WTC11 (cell line): Measurements from ENCODE around the gene IMP3. TPM values are rescaled to one million over a fixed set of nuclear protein-coding genes. Genes with fewer than 3 reads are reported as not detected.

Experiments used
- ATAC-seq: fragments of 200-7000 bp; cut with Tn5 transposase; 2 replicates; pipeline ENCODE4 v1.10.0; 2021; ENCODE audit warnings: mild to moderate bottlenecking, moderate library complexity
- CTCF ChIA-PET: fragments of 300-600 bp; sonication (Branson Sonifier 250); formaldehyde crosslinking; loops from one replicate; lab custom pipeline; 2021; ENCODE audit warnings: antibody characterized with exemption; lab: Charles Lee
- POLR2A ChIA-PET: fragments of 350-600 bp; sonication (Branson Sonifier 250); formaldehyde crosslinking; loops from one replicate; lab custom pipeline; 2021; ENCODE audit warnings: antibody characterized with exemption; lab: Charles Lee
- DNase-seq: peaks from one replicate; pipeline ENCODE4 v3.0.0; 2021; ENCODE audit warnings: low spot score
- H3K27ac Mint-ChIP-seq: 2 replicates; pipeline ENCODE4 v1.8.0; 2021; ENCODE audit warnings: mixed read lengths
- H3K27me3 Mint-ChIP-seq: 2 replicates; pipeline ENCODE4 v1.8.0; 2021; ENCODE audit warnings: low read depth, mild to moderate bottlenecking, moderate library complexity, mixed read lengths
- H3K36me3 Mint-ChIP-seq: 2 replicates; pipeline ENCODE4 v1.8.0; 2021; ENCODE audit warnings: mixed read lengths
- H3K4me1 Mint-ChIP-seq: 2 replicates; pipeline ENCODE4 v1.8.0; 2022; ENCODE audit warnings: mixed read lengths
- H3K4me3 Mint-ChIP-seq: 2 replicates; pipeline ENCODE4 v1.8.0; 2021; ENCODE audit warnings: mild to moderate bottlenecking, moderate library complexity, mixed read lengths
- H3K9me3 Mint-ChIP-seq: 2 replicates; pipeline ENCODE4 v1.8.0; 2021; ENCODE audit warnings: mixed read lengths
- CREB1 ChIP-seq: sonication (generic); formaldehyde crosslinking; IDR thresholded peaks from 2 replicates; pipeline ENCODE4 v1.8.0; 2023; ENCODE audit warnings: mild to moderate bottlenecking, missing genetic modification reagents
- GABPB1 ChIP-seq: sonication (generic); formaldehyde crosslinking; IDR thresholded peaks from 2 replicates; pipeline ENCODE4 v1.8.1; 2023; ENCODE audit warnings: mild to moderate bottlenecking, missing genetic modification reagents
- HMGA2 ChIP-seq: fragments of 250-450 bp; sonication (Bioruptor Pico); IDR thresholded peaks from 2 replicates; pipeline ENCODE4 v1.4.0; 2021; ENCODE audit warnings: mild to moderate bottlenecking, moderate library complexity
- MAX ChIP-seq: sonication (generic); formaldehyde crosslinking; IDR thresholded peaks from 2 replicates; pipeline ENCODE4 v1.8.0; 2022; ENCODE audit warnings: mild to moderate bottlenecking, missing genetic modification reagents
- total RNA-seq: library from RNA; stranded (reverse); gene quantifications from 3 replicates; pipeline ENCODE4 v1.2.3, GENCODE V29; 2021
- TF ChIP-seq, protein P1 (sequence below): fragments of 250-450 bp; sonication (Bioruptor Pico); IDR thresholded peaks from 2 replicates; pipeline ENCODE4 v1.9.0; 2021; ENCODE audit warnings: mild to moderate bottlenecking
- TF ChIP-seq, protein P2 (sequence below): sonication (generic); formaldehyde crosslinking; IDR thresholded peaks from 2 replicates; pipeline ENCODE4 v1.8.0; 2022; ENCODE audit warnings: missing genetic modification reagents

The IMP3 gene
- total RNA-seq, 1 experiment from 2014 or later = 107 TPM

DNA sequence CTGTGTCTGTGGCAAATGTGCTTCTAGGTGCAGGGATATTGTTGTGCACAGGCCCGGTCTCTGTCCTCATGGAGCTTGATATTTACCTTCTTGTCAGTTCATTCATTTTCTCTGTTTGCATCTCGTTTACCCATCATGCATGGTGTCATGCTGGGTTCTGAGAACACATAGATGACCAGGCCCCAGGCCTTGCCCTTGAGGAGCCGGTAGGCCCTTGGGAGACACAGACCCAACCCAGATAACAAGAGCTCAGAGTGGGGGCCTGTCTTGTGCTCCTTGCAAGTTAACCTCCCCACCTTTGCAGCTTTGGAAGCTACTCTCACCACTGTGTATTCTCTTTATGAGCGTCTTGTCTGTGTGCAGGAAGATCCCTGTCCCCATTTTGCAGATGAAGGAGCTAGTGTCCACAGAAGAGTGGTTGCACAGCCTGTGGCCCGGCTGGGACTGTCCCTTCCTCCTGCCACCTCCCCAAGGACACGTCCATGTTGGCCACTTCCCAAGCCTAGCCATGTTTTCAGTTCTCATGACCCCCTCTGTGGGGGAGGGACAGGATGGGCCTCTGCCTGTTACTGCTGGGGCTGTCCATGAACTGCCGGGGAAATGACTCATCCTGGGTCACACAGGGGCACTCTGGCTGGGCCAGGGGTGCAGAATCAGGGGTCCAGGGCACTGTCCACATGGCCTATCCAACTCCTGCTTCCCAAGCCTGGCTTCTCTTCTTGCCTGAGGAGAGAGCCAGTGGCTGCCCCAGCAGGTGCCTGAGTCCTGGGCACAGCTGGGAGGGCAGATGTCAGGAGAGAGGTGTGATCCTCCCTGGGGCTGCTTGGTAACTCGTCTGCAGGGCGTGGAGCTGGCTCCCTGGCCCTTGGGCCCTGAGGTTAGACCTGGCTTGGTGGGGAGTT lies 11.1 kb upstream of the IMP3 start:
- Mint-ChIP-seq H3K4me3 (peak overlapping the region; percentile 91), H3K4me1 (peaks cover 58% of the 10 kb centered on the region), H3K36me3 (peaks cover 15% of the 10 kb centered on the region), H3K27ac (peak overlapping the region; percentile 77), H3K27me3 (peaks cover 9% of the 10 kb centered on the region), H3K9me3 (no peaks in the 10 kb centered on the region)
- ChIA-PET CTCF (interaction anchor here (1.0 to 1.2 kb wide), 2 partner anchors 36 to 72 kb away, joined by 3 to 4 read pairs; partner anchors contain the start of gene PTPN9), POLR2A (interaction anchor here (0.7 to 1.2 kb wide), 4 partner anchors 11 to 283 kb away, joined by 3 to 5 read pairs (median 4); partner anchors contain the start of gene IMP3)
- no peak for ATAC-seq
- TF ChIP-seq GABPB1 (CRISPR knock-in tag) (peak; percentile 16; the same call in 1 of the 2 replicates), HMGA2 (CRISPR knock-in tag) (no peak)
- DNase-seq = no peak

- Mint-ChIP-seq H3K9me3 (no peaks in the 10 kb centered on the region), H3K27ac (peak overlapping the region; percentile 54; the same call in 1 of the 2 replicates), H3K36me3 (peaks cover 15% of the 10 kb centered on the region), H3K4me1 (peaks cover 60% of the 10 kb centered on the region), H3K27me3 (peaks cover 22% of the 10 kb centered on the region), H3K4me3 (peak overlapping the region; percentile 91)
- POLR2A ChIA-PET = interaction anchor here (0.8 to 1.0 kb wide), 2 partner anchors 10 to 23 kb away, joined by 3 to 5 read pairs; partner anchors contain the start of gene IMP3
- TF ChIP-seq, protein P1, sequence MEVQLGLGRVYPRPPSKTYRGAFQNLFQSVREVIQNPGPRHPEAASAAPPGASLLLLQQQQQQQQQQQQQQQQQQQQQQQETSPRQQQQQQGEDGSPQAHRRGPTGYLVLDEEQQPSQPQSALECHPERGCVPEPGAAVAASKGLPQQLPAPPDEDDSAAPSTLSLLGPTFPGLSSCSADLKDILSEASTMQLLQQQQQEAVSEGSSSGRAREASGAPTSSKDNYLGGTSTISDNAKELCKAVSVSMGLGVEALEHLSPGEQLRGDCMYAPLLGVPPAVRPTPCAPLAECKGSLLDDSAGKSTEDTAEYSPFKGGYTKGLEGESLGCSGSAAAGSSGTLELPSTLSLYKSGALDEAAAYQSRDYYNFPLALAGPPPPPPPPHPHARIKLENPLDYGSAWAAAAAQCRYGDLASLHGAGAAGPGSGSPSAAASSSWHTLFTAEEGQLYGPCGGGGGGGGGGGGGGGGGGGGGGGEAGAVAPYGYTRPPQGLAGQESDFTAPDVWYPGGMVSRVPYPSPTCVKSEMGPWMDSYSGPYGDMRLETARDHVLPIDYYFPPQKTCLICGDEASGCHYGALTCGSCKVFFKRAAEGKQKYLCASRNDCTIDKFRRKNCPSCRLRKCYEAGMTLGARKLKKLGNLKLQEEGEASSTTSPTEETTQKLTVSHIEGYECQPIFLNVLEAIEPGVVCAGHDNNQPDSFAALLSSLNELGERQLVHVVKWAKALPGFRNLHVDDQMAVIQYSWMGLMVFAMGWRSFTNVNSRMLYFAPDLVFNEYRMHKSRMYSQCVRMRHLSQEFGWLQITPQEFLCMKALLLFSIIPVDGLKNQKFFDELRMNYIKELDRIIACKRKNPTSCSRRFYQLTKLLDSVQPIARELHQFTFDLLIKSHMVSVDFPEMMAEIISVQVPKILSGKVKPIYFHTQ (CRISPR knock-in tag) = no peak
- TF ChIP-seq CREB1 (CRISPR knock-in tag) = no peak
- DNase-seq (no peak), ATAC-seq (no peak)
- CTCF ChIA-PET = interaction anchor here (0.6 kb wide), 1 partner anchor 9 kb away, joined by 3 read pairs; no protein-coding TSS in a partner anchor
These were observed 9.8 kb upstream of the IMP3 start for GRCh38 chr15:75649848-75650247.

- no peaks in the 10 kb centered on the region for H3K9me3 Mint-ChIP-seq
- H3K27me3 Mint-ChIP-seq = peaks cover 23% of the 10 kb centered on the region
- ChIA-PET POLR2A (interaction anchor here (1.0 kb wide), 1 partner anchor 9 kb away, joined by 5 read pairs; the partner anchor contains the start of gene IMP3), CTCF (no interaction called here)
- H3K4me1 Mint-ChIP-seq = peaks cover 60% of the 10 kb centered on the region
- peaks cover 15% of the 10 kb centered on the region for H3K36me3 Mint-ChIP-seq
- ATAC-seq = no peak
- TF ChIP-seq, protein P2, sequence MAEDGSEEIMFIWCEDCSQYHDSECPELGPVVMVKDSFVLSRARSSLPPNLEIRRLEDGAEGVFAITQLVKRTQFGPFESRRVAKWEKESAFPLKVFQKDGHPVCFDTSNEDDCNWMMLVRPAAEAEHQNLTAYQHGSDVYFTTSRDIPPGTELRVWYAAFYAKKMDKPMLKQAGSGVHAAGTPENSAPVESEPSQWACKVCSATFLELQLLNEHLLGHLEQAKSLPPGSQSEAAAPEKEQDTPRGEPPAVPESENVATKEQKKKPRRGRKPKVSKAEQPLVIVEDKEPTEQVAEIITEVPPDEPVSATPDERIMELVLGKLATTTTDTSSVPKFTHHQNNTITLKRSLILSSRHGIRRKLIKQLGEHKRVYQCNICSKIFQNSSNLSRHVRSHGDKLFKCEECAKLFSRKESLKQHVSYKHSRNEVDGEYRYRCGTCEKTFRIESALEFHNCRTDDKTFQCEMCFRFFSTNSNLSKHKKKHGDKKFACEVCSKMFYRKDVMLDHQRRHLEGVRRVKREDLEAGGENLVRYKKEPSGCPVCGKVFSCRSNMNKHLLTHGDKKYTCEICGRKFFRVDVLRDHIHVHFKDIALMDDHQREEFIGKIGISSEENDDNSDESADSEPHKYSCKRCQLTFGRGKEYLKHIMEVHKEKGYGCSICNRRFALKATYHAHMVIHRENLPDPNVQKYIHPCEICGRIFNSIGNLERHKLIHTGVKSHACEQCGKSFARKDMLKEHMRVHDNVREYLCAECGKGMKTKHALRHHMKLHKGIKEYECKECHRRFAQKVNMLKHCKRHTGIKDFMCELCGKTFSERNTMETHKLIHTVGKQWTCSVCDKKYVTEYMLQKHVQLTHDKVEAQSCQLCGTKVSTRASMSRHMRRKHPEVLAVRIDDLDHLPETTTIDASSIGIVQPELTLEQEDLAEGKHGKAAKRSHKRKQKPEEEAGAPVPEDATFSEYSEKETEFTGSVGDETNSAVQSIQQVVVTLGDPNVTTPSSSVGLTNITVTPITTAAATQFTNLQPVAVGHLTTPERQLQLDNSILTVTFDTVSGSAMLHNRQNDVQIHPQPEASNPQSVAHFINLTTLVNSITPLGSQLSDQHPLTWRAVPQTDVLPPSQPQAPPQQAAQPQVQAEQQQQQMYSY (CRISPR knock-in tag) = no peak
- TF ChIP-seq MAX (CRISPR knock-in tag) = 0 out of 2 replicates have a peak, but pooled peaks have one; percentile 14
- TF ChIP-seq, all 79 proteins: peak for 1
- Mint-ChIP-seq H3K27ac (peak overlapping the region; percentile 89; the same call in 1 of the 2 replicates), H3K4me3 (peak overlapping the region; percentile 91)
- no peak for DNase-seq
These were observed 9.2 kb upstream of the IMP3 start for GRCh38 chr15:75649045-75649761.
